Fibroblast of skin of scalp (primary cell): ENCODE data around the gene CLCNKB.

ENCODE experiments used
- DNase-seq: peaks from one replicate; pipeline ENCODE4 v3.0.0-alpha.2; 2013

Gene CLCNKB

DNA sequence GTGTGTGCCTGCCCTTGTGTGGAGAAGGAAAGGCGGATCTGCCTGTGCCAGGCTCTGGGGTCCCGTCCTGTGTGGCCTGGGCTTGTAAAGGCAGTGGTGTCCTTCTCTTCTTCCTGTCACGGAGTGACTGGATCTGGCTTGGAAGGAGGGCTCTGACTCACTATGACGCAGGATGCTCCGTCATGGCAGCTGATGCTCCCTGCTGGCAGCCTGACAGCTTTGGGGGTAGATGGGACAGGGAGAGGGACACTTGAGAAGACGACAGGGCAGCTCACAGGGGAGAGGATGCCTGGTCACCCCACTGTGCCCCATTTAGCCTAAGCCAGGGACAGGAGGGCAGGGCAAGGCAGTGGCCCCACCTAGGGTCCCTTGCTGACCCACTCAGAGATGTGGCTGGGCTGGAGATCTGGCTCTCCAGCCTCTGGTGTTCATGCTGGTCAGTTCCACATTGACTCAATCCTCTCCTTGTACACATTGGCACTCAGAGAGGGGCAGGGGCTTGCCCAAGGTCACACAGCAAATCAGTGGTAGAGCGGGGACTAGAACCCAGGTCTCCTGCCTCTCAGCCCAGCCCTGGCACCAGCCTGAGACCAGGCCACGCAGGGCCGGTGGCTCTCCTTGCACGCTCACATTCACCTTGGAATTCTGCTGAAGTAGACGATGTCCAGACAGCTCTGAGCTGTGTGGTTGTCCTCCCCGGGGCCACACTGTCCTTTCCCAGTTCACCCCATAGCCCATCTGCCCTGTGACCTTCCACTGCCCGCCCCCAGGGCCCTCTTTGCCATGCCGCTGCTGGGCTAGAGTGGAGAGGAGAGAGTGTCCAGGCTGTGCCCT, 32.7 kb downstream of the CLCNKB start:
- peak; percentile 91 for DNase-seq

DNA sequence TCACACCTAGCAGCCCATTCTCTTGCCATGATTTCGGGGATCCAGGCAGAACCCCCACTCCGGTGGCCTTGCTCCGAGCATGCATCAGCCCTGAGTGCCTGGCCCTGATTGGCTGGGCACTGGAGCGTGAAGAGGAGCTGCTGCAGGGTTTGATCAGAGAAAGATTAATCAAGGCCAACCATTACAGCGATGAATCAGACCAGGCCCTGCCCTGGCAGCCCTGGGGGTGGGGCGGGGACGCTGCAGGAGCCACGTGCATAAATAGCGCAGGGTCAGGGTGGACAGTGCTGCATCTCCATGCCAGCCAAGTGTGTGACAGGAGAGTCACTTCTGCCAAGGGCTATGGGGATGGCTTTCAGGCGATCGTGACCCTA, 33.3 kb downstream of the CLCNKB start:
- peak; percentile 27 for DNase-seq

DNA sequence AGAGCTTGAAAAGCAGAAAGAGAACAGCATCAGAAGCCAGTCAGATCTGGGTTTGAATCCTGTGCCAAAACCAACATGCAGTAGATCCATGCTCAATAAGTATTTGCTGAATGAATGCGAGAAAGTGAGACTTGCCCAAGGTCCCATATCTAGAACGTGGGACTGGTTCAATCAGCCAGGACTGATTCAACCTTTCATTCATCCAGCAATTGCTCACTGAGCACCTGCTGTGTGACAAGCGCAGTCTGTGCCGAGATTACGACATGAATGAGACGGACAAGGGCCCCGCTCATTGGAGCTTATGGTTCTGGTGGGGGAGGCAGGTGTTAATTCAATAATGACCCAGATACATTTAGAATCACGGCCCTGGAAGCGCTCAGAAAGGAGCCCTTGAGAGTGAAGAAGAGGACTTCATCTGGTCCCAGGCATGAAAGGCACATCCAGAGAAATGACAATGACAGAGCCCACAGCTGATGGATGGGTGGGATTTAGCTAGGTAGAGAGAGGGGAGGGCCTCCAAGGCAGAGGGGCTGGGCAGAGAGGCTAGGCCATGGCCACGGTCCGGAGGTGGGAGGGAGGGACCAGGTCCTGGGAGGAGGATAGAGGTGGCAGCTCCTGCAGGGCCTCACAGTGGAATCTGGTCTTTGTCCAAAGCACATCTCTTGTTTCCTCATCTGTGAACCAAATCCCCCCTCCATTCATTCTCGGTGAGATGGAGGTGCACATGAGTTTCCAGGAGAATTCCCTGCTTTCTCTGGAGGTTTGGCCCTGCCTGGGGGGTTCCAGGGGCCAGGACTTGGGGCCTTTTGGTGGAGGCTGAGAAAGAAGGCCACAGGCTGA, 34.0 kb downstream of the CLCNKB start:
- DNase-seq: no peak

- peak; percentile 72 for DNase-seq
These were observed 35.5 kb downstream of the CLCNKB start for GRCh38 chr1:16078925-16079656.

DNA sequence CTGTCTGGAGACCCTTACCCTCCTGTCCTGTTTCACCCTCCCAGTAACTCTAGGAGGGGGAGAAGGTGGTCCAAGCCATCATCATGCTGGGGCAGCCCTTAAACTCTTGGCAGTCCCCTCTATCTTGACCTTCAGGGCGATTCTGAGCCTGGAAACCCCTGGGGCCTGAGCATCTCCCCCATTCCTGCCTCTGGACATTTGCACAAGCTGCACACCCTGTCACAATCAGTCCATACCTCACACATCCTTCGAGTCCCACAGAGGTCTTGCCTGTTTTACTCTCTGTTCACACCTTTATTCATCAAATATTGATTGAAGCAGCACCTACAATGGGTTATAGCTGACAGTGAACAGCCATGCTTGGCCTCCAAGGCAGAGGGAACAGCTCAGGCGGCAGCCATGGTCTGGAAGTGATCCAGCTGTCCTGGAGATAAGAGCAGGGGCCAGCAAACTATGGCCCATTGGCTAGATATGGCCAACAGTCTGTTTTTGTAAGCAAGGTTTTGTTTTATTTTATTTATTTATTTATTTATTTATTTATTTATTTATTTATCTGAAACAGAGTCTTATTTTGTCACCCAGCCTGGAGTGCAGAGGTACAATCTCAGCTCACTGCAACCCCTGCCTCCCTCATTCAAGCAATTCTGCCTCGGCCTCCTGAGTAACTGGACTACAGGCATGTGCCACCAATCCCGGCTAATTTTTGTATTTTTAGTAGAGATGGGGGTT, 37.0 kb downstream of the CLCNKB start:
- no peak for DNase-seq

GRCh38 chr1:16081636-16082035, 38.1 kb downstream of the CLCNKB start:
- no peak for DNase-seq

GRCh38 chr1:16082283-16083038, 38.9 kb downstream of the CLCNKB start:
- DNase-seq: peak; percentile 62

DNA sequence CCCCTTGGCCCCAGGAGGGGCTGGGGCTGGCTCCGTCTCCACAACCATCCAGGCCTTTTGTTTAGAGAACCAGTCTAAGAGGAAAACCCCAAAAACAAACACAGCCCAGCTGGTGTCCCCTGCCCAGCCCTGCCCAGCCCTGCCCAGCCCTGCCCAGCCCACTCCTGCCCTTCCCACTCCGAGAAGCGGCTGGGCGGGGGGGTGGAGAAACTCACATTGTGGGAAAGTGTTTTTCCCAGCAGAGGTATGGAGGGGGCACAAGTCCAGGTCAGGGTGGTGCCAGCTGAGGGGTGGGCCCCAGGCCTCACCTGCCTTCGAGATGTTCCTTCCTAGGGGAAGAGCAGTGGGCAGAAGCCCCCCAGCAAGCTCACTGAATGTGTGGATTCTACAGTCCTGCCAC, 39.9 kb downstream of the CLCNKB start:
- DNase-seq: no peak

DNA sequence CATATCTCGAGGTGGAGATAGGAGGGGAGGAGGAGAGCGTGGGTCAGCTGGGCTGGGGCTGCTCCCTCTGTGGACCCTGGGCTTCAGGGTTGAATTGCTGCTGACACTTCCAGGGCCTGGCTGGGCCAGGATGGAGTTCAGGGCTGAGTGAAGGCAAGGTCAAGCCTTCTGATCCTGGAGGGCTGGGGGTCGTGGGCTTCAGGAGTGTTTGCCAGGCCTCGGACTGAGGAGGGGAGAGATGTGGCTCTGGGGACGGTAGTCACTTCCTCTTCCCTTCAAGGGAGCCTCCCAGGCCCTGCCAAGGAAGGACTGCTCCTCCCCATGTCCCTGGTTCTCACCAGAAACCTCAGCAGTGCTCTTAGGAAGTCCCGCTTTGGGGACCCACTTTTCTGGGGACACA, 41.9 kb downstream of the CLCNKB start:
- DNase-seq: no peak

GRCh38 chr1:16087733-16088132, 44.2 kb downstream of the CLCNKB start:
- no peak for DNase-seq

- no peak for DNase-seq
These were observed 44.8 kb downstream of the CLCNKB start for GRCh38 chr1:16088351-16088911.

DNA sequence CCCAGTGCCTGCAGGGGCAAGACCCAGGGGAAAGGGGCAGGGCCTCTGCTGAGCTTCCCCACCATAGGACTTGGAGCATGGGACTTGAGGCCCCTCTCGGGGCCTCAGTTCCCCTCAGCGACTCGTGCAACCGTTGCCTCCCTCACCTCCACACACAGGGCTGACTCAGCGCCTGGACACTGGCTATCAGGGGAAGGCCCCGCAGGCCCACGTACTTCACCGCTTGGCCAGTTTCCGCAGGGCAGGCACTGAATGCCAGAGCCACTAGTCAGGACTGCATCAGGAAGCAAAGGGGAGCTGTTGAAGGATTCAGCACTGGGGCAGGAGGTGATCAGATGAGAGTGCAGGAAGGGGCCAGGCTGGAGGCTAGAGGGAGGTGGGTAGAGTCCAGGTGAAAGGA, 45.4 kb downstream of the CLCNKB start:
- no peak for DNase-seq

DNA sequence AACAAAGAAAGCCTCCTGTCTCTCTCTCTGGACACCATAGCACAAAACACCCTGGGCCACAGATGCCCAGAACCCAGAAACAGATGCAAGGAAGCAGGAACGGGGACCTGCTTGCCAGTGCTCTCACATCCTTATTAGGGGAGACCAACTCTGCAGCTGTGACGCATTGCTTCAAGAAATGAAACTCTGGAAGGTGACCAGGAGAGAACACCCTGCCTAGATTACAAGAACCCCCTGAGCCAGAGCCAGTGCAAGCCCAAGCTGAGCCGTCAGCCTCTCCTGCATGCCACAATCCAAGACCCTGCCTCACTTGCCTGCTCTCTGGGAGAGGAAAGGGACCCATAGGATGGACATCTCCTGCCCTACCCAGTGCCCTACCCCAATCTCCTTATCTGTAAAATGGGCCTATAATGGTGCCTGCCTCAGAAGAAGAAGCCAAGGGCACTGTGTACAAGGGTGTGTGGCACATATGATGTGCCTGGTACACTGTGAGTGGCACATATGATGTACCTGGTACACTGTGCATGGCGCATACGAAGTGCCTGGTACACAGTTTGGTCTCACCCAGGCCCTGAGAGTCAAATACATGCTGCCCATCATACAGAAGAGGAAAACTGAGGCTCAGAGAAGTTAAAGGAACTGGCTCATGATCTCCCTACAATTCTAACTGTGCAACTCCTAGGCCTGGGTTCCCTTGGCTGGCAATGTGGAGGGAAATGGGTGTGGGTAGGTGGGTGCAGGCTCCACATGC, 46.7 kb downstream of the CLCNKB start:
- DNase-seq: no peak

GRCh38 chr1:16091296-16091695, 47.7 kb downstream of the CLCNKB start:
- DNase-seq: no peak

GRCh38 chr1:16092097-16092922, 48.7 kb downstream of the CLCNKB start:
- DNase-seq: no peak

DNA sequence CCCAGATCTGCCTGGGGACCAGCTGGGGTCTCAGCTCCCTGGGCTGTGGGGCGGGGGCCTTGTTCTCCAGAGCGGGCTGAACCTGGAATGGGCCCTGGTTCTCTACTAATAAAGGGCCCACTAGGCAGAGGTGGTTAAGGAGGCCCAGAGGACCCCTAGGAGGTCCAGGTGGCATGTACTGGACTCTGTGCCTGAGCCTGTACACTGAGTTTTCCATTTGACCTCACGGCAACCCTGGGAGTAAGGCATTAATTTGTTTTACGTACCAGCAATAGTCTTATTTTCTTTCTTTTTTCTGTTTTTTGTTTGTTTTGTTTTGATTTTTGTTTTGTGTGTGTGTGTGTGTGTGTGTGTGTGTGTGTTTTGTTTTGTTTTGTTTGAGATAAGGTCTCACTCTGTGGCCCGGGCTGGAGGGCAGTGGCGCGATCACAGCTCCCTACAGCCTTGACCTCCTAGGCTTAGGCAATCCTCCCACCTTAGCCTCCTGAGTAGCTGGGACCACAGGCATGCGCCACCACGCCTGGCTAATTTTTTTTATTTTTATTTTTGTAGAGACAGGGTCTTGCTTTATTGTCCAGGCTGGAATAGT, 49.4 kb downstream of the CLCNKB start:
- DNase-seq: no peak

DNA sequence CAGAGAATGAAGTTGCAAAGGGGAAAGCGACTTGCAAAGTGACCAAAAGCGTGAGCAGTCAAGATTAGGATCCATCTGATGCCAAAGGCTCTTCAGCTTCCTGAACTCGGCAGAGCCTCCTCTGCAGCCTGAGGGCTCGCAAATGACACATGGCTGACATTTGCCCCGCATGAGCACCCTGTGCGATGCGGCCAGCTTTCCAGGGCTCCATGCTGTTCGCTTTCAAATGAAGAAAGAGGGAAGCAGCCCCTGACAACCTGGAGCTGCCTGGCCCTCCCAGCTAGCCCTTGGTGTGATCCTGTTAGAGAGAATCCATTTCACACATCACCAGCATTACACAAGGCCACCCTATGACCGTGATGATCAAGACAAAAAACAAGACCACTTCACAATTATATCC, 50.0 kb downstream of the CLCNKB start:
- DNase-seq: no peak

DNA sequence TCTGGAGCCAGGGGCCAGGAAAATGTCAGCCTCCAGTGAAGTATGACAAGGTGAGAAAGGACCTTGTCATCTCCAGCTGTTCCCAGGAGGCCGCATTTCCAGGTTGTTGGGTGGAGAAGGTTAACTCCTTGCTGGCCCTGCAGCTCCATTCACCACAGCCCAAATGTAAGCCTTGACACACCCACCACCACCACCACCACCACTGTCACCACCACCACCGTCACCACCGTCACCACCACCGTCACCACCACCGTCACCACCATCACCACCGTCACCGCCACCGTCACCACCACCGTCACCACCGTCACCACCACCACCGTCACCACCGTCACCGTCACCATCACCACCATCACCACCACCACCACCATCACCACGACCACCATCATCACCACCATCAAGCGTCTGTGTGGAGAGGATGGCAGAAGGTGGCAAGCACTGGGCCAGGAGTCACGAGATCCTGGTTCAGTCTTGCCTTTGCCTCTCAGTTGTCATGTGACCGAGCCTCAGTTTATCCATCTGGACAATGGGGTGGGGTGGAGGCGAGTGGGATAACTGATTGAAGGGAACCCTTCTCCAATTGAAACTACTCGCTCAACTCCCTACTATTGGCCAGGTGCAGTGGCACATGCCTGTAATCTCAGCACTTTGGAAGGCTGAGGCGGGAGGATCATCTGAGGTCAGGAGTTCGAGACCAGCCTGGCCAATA, 51.0 kb downstream of the CLCNKB start:
- DNase-seq: no peak

DNA sequence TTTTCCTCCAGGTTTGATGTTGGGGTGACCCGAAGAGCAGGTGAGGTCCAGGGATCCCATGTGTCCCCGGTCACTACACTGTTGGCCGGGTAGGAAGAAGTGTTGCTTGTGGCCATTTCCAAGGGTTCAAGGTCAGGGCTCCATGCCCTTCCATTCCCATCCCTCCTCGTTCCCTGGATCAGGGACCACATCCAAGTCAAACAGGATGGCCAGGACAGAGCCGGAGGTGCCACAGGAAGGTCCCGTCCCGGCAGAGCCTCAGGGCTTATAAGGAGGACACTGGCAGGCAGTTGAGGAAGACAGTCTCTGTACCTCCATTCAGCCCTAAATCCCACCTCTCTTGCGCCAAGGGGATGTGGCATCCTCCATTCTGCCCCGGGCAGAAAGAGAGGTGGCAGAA, 51.9 kb downstream of the CLCNKB start:
- no peak for DNase-seq
